ENCODE measurements around the gene PLCZ1.
"Not testable (repeated sequence)": the region's sequence is repeated elsewhere in the genome, so short reads cannot be mapped to it uniquely, and the experiment has no call there.

PLCZ1 gene, protein sequence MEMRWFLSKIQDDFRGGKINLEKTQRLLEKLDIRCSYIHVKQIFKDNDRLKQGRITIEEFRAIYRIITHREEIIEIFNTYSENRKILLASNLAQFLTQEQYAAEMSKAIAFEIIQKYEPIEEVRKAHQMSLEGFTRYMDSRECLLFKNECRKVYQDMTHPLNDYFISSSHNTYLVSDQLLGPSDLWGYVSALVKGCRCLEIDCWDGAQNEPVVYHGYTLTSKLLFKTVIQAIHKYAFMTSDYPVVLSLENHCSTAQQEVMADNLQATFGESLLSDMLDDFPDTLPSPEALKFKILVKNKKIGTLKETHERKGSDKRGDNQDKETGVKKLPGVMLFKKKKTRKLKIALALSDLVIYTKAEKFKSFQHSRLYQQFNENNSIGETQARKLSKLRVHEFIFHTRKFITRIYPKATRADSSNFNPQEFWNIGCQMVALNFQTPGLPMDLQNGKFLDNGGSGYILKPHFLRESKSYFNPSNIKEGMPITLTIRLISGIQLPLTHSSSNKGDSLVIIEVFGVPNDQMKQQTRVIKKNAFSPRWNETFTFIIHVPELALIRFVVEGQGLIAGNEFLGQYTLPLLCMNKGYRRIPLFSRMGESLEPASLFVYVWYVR

DNA sequence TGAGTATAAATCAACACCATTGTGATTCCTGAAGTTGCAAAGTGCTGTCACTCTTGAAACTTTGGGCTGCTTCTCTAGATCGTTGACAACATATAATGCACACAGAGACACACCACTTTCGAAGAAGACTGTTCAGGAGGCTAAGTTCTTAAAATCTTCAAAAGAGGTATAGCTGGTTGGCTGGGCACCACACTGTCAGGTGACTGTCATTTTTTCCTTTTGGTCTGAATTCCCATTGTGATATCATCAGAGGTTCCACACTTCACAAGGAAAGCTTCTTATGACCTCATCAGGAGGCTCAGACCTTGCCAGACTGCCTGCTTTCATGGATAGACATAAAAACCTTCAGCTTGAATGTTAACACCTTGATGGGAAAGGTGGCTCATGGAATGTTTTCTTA lies at the start of gene PLCZ1, which contains the start of gene CAPZA3:
Gene PLCZ1 (minus strand): TSS at position 194 of the 400 bp plus-strand sequence. CDS start 641 bp downstream, outside the sequence.
Gene CAPZA3 (plus strand): TSS at position 301 of the 400 bp plus-strand sequence. CDS start 150 bp downstream, outside the sequence.
- DNase-seq: no peak

- not testable (repeated sequence) for DNase-seq
Observed at GRCh38 chr12:18785465-18785864, 47.7 kb upstream of the PLCZ1 start.

DNA sequence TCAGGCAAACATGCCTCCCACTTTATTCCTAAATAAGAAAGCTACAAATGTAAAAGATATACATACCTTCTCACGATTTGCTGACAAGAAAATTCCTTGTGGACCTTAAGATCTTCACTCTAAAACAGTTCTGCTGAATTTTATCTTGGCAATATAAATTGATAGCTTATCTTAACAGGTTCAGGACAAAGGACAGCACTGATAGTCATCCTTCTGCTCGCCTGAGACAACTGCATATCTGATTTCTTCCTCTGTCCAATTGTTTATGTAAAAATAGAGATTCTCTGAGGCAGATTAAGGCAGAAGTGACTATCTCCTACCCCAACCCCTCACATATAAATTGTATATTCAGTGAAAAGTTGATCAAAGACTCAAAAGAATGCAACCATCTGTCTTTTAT lies 45.0 kb upstream of the PLCZ1 start:
- no peak for DNase-seq

GRCh38 chr12:18766479-18766878 lies 28.7 kb upstream of the PLCZ1 start:
- not testable (repeated sequence) for DNase-seq

- no peak for DNase-seq
Observed at GRCh38 chr12:18755341-18755740, 17.5 kb upstream of the PLCZ1 start.

DNA sequence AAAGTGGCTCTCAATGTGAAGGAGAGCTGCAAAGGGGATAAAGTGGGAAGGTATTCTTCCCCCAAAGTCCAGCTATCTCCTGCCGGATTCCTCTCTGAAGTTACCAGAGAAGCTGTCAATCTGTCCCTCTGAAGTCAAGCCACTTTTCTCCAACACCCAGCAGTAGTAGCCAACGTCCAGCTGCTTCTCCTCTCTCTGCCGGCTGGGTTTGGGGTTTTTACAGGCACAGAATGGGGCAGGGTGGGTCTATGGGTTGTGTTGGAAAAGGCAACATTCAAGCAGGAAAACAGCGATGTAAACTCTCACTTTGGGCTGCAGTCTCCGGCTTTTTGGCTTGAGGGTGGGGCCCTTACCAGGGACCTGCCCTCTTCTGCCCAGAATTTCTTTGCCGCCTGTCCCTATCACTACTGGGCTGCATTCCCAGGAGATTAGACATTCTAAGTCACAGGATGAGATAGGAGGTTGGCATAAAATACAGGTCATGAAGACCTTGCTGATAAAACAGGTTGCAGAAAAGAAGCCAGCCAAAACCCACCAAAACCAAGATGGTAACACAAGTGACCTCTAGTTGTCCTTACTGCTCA lies 16.4 kb upstream of the PLCZ1 start:
- no peak for DNase-seq

- no peak for DNase-seq
Observed at GRCh38 chr12:18753481-18754123, 15.8 kb upstream of the PLCZ1 start.

DNA sequence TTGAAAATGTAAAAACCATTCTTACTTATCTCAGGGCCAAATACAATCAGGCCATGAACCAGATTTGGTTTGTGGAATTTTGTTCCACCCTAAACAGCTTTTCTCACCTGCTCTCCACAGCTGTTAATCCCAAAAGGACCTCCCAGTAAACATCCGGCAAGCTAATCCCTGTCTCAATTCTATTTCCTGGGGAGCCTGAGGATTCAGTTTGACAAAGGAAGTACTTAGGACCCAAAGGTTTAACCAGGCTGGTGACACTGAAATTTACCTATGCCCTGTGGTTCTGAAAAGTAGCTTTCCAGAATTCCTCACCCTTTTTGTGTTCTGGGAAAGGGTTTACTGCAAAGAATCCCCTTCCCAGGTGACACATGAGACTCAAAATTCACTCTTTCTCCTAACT lies 15.1 kb upstream of the PLCZ1 start:
- no peak for DNase-seq

DNA sequence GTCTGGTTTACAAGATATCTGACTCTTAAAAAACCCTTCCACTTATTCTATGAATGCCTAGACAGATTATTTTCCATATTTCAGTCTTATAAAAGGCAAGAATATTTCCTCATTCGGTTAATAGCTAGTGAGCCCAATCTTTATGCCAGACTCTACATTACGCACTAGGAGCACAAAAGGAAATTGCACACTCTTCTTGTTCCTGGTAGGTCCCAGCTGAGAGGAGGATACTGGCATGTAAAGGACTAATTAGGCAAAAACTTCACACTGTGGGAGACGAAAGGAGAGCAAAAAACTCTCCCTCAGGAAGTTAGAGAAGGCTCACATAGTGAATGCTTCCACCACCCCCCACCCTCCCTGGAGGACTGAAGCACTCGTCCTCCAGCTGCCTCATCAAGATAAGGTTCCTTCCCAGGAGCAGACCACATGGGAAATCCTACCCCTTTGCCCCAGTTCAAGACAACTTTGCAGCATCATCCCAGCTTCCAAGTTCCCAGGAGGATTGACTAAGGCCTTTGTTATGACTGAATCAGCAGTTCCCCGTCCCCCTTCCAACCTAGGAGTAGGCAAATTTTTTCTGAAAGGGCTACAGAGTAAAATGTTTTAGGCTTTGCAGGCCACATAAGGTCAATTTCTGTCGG lies 14.6 kb upstream of the PLCZ1 start:
- no peak for DNase-seq

GRCh38 chr12:18751866-18752265 lies 14.1 kb upstream of the PLCZ1 start:
- DNase-seq: no peak

DNA sequence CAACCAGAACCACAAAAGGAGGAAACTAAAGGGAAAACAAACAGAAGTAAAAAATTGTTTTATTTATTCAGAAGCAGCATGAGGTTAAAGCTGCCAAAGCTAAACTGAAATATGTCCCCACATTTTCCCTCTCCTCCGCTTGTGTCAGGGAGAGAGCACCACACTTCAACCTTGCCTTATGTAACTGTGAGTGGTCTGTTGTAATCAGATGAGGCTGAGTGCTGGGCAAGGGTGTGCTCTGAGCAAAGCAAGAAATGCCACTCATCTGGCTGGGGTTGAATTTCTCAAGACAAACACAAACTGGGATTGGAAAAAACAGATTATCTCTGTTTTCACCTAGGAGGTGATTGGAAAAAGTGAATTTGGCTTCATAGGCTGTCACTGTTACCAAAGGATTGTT lies 12.3 kb upstream of the PLCZ1 start:
- no peak for DNase-seq

DNA sequence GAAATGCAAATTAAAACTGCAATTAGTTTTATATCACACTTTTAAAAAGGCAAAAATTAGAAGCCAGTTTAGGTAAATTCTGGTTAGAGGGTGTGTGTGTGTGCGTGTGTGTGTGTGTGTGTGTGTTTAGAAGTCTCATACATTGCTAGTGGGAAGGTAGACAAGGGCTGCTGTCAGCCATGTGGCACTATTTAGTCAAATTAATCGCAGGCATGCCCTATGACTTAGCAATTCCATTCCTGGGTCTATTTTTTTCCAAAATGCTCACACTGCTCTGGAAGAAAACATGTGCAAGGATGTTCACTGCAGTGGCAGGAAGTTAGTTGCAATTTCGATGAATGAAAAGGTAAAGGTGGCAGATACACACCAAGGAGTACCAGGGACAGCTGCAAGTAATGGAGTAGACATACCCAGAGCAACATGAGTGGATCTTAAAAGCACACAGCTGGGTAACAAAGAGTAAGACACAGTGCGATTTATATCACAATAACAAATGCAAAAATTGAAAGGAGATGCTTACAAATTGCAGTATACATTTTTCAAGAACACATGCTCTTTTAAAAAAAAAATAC lies 11.7 kb upstream of the PLCZ1 start:
- no peak for DNase-seq

DNA sequence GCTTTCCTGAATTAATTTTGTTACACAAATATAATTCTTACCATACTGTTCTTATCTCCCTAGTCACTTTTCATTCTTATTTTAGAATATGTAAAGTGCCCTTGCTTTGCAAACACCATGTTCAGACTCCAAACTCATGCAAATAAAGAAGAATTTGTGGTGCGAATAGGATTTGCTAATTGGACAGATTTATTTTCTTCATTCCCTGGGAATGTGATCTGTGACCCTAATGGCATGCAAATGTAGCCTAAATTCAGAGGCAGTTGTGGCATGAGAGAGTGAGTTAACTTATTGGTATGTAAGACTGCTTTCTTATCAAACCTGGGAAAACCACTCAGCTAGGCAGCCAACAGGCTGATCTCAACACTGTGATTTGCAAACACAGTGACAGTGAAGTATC lies 10.1 kb upstream of the PLCZ1 start:
- no peak for DNase-seq

DNA sequence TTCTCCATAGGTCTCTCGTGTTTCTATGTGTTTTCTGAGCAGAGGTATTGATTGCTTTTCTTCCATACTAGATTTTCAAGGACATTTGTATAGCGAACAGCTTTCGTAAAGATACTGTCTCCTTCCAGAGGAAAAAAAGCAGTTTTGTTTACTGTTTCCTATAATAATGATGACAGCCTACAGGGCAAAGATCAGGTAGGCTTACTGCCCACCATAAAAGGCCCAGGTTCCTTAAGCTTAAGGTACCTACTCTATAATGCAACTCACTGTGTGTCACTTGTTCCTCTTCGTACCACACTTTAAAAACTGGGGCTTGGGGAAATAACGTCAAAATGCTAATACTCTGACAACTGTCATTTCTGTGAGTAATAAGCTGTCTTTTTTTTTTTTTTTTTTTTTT lies 6.7 kb downstream of the PLCZ1 start:
- no peak for DNase-seq

DNA sequence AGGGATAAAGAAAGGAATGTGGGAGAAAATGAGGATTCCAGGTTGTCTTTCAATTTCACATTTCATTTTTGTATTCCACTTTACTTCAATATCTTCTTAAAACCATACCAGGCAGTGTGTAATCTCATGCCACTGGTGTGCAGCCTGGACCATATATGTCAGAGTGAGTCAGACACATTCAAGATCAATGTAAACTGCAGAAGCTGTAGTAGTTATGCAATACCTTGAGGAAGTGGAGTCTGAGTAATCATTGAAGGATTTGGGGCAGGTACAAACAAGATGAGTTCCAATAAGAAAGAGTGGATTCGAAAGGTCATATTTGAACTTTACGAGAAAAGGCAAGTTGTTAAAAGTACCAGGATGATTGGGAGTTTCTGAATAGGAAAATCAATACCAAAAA lies 14.1 kb downstream of the PLCZ1 start:
- no peak for DNase-seq

- no peak for DNase-seq
Observed at GRCh38 chr12:18721452-18721851, 16.4 kb downstream of the PLCZ1 start.

- no peak for DNase-seq
Observed at GRCh38 chr12:18720690-18721089, 17.1 kb downstream of the PLCZ1 start.

- DNase-seq: no peak
Observed at GRCh38 chr12:18719922-18720510, 17.8 kb downstream of the PLCZ1 start.

DNA sequence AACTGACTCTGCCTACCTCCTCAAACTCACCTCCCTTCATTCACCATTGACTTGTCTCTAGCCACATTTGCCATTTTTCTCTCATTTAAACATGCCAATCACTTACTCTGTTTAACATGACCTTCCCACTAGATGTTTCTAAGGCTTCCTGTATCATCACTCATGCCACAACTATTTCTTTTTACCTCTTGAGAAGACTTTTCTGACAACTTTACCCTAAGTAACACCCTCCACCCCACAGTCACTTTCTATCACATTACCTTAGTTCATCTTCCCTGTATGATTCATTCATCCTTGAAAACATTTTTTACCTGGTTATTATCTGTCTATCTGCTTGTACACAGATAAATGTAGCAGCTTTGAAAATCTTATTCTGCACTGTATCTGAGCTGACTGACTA lies 19.4 kb downstream of the PLCZ1 start:
- DNase-seq: no peak

- no peak for DNase-seq
Observed at GRCh38 chr12:18716236-18716635, 21.6 kb downstream of the PLCZ1 start.

DNA sequence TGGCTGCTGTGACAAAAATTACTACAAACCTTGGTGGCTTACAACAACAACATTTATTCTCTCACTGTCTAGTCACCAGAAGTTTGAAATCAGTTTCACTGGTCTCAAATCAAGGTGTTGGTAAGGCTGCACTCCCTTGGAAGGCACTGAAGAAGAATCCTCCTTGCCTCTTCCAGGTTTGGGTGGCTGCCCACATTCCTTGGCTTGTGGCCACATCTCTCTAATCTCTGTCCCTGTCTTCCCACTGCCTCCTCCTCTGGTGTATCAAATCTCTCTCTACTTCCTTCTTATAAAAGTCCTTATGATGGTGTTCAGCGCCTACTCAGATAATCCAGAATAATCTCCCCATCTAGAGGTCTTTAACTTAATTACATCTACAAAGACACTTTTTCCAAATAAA lies 31.0 kb downstream of the PLCZ1 start:
- DNase-seq: no peak

GRCh38 chr12:18703911-18704310 lies 33.9 kb downstream of the PLCZ1 start:
- DNase-seq: no peak
